ENCODE measurements around the gene PTPRB.

- TF ChIP-seq CTCF (IDR thresholded peaks at IDR 0.05) (no peak), POLR2A (IDR thresholded peaks at IDR 0.05) (no peak)
Observed at GRCh38 chr12:70507442-70507841, 129.8 kb downstream of the PTPRB start.
